Measurements from ENCODE around the gene ARHGAP32.

ARHGAP32 gene

GRCh38 chr11:129066229-129066628 lies 125.9 kb downstream of the ARHGAP32 start:
- no peak for DNase-seq (ENCODE audit: low read depth)
- H3K4me3 ChIP-seq (ENCODE audit: low read depth, low read length) = no peak overlapping the region
- no peak for TF ChIP-seq CTCF (IDR thresholded peaks at IDR 0.05; ENCODE audit: low read depth, low read length, missing control alignments)

GRCh38 chr11:129063118-129063517 lies 129.0 kb downstream of the ARHGAP32 start:
- TF ChIP-seq CTCF (IDR thresholded peaks at IDR 0.05; ENCODE audit: low read depth, low read length, missing control alignments) = no peak
- no peak for DNase-seq (ENCODE audit: low read depth)
- H3K4me3 ChIP-seq (ENCODE audit: low read depth, low read length) = no peak overlapping the region

- no peak for DNase-seq (ENCODE audit: low read depth)
- H3K4me3 ChIP-seq (ENCODE audit: low read depth, low read length) = no peak overlapping the region
- TF ChIP-seq CTCF (IDR thresholded peaks at IDR 0.05; ENCODE audit: low read depth, low read length, missing control alignments) = no peak
Measured at GRCh38 chr11:129061492-129062230, 130.5 kb downstream of the ARHGAP32 start.

GRCh38 chr11:129056916-129057315 lies 135.2 kb downstream of the ARHGAP32 start:
- TF ChIP-seq CTCF (IDR thresholded peaks at IDR 0.05; ENCODE audit: low read depth, low read length, missing control alignments) = no peak
- H3K4me3 ChIP-seq (ENCODE audit: low read depth, low read length) = no peak overlapping the region
- DNase-seq (ENCODE audit: low read depth) = no peak

- no peak for TF ChIP-seq CTCF (IDR thresholded peaks at IDR 0.05; ENCODE audit: low read depth, low read length, missing control alignments)
- H3K4me3 ChIP-seq (ENCODE audit: low read depth, low read length) = no peak overlapping the region
- no peak for DNase-seq (ENCODE audit: low read depth)
Measured at GRCh38 chr11:129055196-129055595, 136.9 kb downstream of the ARHGAP32 start.

- no peak overlapping the region for H3K4me3 ChIP-seq (ENCODE audit: low read depth, low read length)
- TF ChIP-seq CTCF (IDR thresholded peaks at IDR 0.05; ENCODE audit: low read depth, low read length, missing control alignments) = no peak
- no peak for DNase-seq (ENCODE audit: low read depth)
Measured at GRCh38 chr11:129048911-129049310, 143.2 kb downstream of the ARHGAP32 start.

GRCh38 chr11:129045150-129045549 lies 147.0 kb downstream of the ARHGAP32 start:
- no peak overlapping the region for H3K4me3 ChIP-seq (ENCODE audit: low read depth, low read length)
- no peak for DNase-seq (ENCODE audit: low read depth)
- TF ChIP-seq CTCF (IDR thresholded peaks at IDR 0.05; ENCODE audit: low read depth, low read length, missing control alignments) = no peak

All from GM12864 (cell line).